ENCODE data around the gene NDUFA13.

DNA sequence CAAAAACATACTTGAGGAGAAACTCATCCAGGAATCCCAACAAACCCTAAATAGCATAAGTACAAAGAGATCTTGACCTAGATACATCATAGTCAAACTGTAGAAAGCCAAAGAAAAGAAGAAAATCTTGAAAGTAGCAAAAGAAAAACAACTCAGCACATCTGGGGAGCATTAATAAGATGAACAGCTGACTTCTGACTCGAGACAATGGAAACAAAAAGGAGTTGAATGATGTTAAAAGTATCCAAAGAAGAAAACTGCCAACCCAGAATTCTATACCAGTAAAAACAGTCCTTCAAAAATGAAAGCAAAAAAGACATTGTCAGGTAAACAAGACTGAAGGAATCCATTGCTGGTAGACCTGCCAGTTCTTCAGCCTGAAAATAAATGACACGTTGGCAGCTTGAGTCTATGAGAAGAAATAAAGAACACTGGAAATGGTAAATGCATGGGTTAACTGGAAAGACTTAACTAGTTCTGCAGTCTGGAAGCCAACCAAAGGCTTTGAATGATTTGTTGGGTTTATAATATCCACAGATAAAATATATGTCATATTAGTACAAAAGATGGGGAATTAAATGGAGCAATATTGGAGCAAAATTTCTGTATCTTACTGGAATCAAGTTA lies 47.5 kb upstream of the NDUFA13 start:
- TF ChIP-seq, protein P1, sequence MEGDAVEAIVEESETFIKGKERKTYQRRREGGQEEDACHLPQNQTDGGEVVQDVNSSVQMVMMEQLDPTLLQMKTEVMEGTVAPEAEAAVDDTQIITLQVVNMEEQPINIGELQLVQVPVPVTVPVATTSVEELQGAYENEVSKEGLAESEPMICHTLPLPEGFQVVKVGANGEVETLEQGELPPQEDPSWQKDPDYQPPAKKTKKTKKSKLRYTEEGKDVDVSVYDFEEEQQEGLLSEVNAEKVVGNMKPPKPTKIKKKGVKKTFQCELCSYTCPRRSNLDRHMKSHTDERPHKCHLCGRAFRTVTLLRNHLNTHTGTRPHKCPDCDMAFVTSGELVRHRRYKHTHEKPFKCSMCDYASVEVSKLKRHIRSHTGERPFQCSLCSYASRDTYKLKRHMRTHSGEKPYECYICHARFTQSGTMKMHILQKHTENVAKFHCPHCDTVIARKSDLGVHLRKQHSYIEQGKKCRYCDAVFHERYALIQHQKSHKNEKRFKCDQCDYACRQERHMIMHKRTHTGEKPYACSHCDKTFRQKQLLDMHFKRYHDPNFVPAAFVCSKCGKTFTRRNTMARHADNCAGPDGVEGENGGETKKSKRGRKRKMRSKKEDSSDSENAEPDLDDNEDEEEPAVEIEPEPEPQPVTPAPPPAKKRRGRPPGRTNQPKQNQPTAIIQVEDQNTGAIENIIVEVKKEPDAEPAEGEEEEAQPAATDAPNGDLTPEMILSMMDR (IDR thresholded peaks at IDR 0.05): no peak
- TF ChIP-seq POLR2AphosphoS5 (IDR thresholded peaks at IDR 0.05): no peak
